ENCODE results near the gene VWC2. TPM values are rescaled to one million over a fixed set of nuclear protein-coding genes. Genes with fewer than 3 reads are reported as not detected.

The VWC2 gene
- 0.07 TPM for polyA plus RNA-seq (2013, experiment 1 of 2)
- 0.05 TPM for polyA plus RNA-seq (2013, experiment 2 of 2)

- Histone ChIP-seq H3K4me3 (ENCODE audit: extremely low read depth, insufficient read depth, low read length, poor library complexity, severe bottlenecking) (peak within 1 kb of the TSS; percentile 35), H3K9me3 (ENCODE audit: control insufficient read depth, low read length) (no peaks in the 10 kb centered on the region), H3K36me3 (ENCODE audit: control insufficient read depth, insufficient read depth, low read length) (no peaks in the 10 kb centered on the region), H3K27ac (ENCODE audit: low read depth, low read length, severe bottlenecking) (no peak within 1 kb of the TSS), H3K4me1 (ENCODE audit: control insufficient read depth, insufficient read depth, low read length, poor library complexity, severe bottlenecking) (peaks cover 6% of the 10 kb centered on the region)
- WGBS, 2 experiments (ENCODE audit: insufficient coverage in 2 of 2), result 0 to 1% methylated on average over 30 to 64 of the region's 75 CpGs
Observed at GRCh38 chr7:49773218-49773935, at the start of gene VWC2. Gene VWC2 (plus strand): TSS chr7:49773638. CDS start chr7:49775436, 1,798 bp downstream.

- H3K9me3 ChIP-seq (ENCODE audit: control insufficient read depth, low read length), result no peaks in the 10 kb centered on the region
- H3K36me3 ChIP-seq (ENCODE audit: control insufficient read depth, insufficient read depth, low read length), result no peaks in the 10 kb centered on the region
- H3K4me3 ChIP-seq (ENCODE audit: extremely low read depth, insufficient read depth, low read length, poor library complexity, severe bottlenecking), result no peak overlapping the region
- no peak overlapping the region for H3K27ac ChIP-seq (ENCODE audit: low read depth, low read length, severe bottlenecking)
- H3K4me1 ChIP-seq (ENCODE audit: control insufficient read depth, insufficient read depth, low read length, poor library complexity, severe bottlenecking), result no peaks in the 10 kb centered on the region
Observed at GRCh38 chr7:49724071-49724470, 49.4 kb upstream of the VWC2 start.

- H3K4me3 ChIP-seq (ENCODE audit: extremely low read depth, insufficient read depth, low read length, poor library complexity, severe bottlenecking), result no peak overlapping the region
- H3K4me1 ChIP-seq (ENCODE audit: control insufficient read depth, insufficient read depth, low read length, poor library complexity, severe bottlenecking), result no peaks in the 10 kb centered on the region
- H3K27ac ChIP-seq (ENCODE audit: low read depth, low read length, severe bottlenecking), result no peak overlapping the region
- H3K36me3 ChIP-seq (ENCODE audit: control insufficient read depth, insufficient read depth, low read length), result no peaks in the 10 kb centered on the region
- H3K9me3 ChIP-seq (ENCODE audit: control insufficient read depth, low read length), result no peaks in the 10 kb centered on the region
- WGBS, 2 experiments (ENCODE audit: insufficient coverage in 2 of 2), result 40 to 50% methylated on average over 2 of the region's 2 CpGs
Observed at GRCh38 chr7:49731836-49732235, 41.6 kb upstream of the VWC2 start.

- H3K4me3 ChIP-seq (ENCODE audit: extremely low read depth, insufficient read depth, low read length, poor library complexity, severe bottlenecking), result no peak overlapping the region
- H3K9me3 ChIP-seq (ENCODE audit: control insufficient read depth, low read length), result no peaks in the 10 kb centered on the region
- no peaks in the 10 kb centered on the region for H3K4me1 ChIP-seq (ENCODE audit: control insufficient read depth, insufficient read depth, low read length, poor library complexity, severe bottlenecking)
- WGBS, 2 experiments (ENCODE audit: insufficient coverage in 2 of 2), result 40 to 78% methylated on average over 1 of the region's 3 CpGs
- H3K27ac ChIP-seq (ENCODE audit: low read depth, low read length, severe bottlenecking), result no peak overlapping the region
- no peaks in the 10 kb centered on the region for H3K36me3 ChIP-seq (ENCODE audit: control insufficient read depth, insufficient read depth, low read length)
Observed at GRCh38 chr7:49762666-49763065, 10.8 kb upstream of the VWC2 start.

GRCh38 chr7:49763791-49764190 is 9.6 kb upstream of the VWC2 start:
- WGBS, 2 experiments (ENCODE audit: insufficient coverage in 2 of 2), result 94 to 100% methylated on average over 3 of the region's 3 CpGs
- H3K36me3 ChIP-seq (ENCODE audit: control insufficient read depth, insufficient read depth, low read length), result no peaks in the 10 kb centered on the region
- no peaks in the 10 kb centered on the region for H3K4me1 ChIP-seq (ENCODE audit: control insufficient read depth, insufficient read depth, low read length, poor library complexity, severe bottlenecking)
- H3K27ac ChIP-seq (ENCODE audit: low read depth, low read length, severe bottlenecking), result no peak overlapping the region
- H3K4me3 ChIP-seq (ENCODE audit: extremely low read depth, insufficient read depth, low read length, poor library complexity, severe bottlenecking), result no peak overlapping the region
- H3K9me3 ChIP-seq (ENCODE audit: control insufficient read depth, low read length), result no peaks in the 10 kb centered on the region

GRCh38 chr7:49766966-49767365 is 6.5 kb upstream of the VWC2 start:
- no peak overlapping the region for H3K4me3 ChIP-seq (ENCODE audit: extremely low read depth, insufficient read depth, low read length, poor library complexity, severe bottlenecking)
- no peaks in the 10 kb centered on the region for H3K36me3 ChIP-seq (ENCODE audit: control insufficient read depth, insufficient read depth, low read length)
- WGBS, 2 experiments (ENCODE audit: insufficient coverage in 2 of 2), result 83 to 92% methylated on average over 1 of the region's 1 CpG
- H3K4me1 ChIP-seq (ENCODE audit: control insufficient read depth, insufficient read depth, low read length, poor library complexity, severe bottlenecking), result no peaks in the 10 kb centered on the region
- H3K27ac ChIP-seq (ENCODE audit: low read depth, low read length, severe bottlenecking), result no peak overlapping the region
- H3K9me3 ChIP-seq (ENCODE audit: control insufficient read depth, low read length), result no peaks in the 10 kb centered on the region

GRCh38 chr7:49767719-49768118 is 5.7 kb upstream of the VWC2 start:
- H3K4me1 ChIP-seq (ENCODE audit: control insufficient read depth, insufficient read depth, low read length, poor library complexity, severe bottlenecking), result no peaks in the 10 kb centered on the region
- no peaks in the 10 kb centered on the region for H3K36me3 ChIP-seq (ENCODE audit: control insufficient read depth, insufficient read depth, low read length)
- 81 to 89% methylated on average over 5 of the region's 5 CpGs for WGBS, 2 experiments (ENCODE audit: insufficient coverage in 2 of 2)
- H3K27ac ChIP-seq (ENCODE audit: low read depth, low read length, severe bottlenecking), result no peak overlapping the region
- no peak overlapping the region for H3K4me3 ChIP-seq (ENCODE audit: extremely low read depth, insufficient read depth, low read length, poor library complexity, severe bottlenecking)
- no peaks in the 10 kb centered on the region for H3K9me3 ChIP-seq (ENCODE audit: control insufficient read depth, low read length)

GRCh38 chr7:49768254-49768653 is 5.2 kb upstream of the VWC2 start:
- Histone ChIP-seq H3K4me1 (ENCODE audit: control insufficient read depth, insufficient read depth, low read length, poor library complexity, severe bottlenecking) (no peaks in the 10 kb centered on the region), H3K36me3 (ENCODE audit: control insufficient read depth, insufficient read depth, low read length) (no peaks in the 10 kb centered on the region), H3K9me3 (ENCODE audit: control insufficient read depth, low read length) (no peaks in the 10 kb centered on the region), H3K4me3 (ENCODE audit: extremely low read depth, insufficient read depth, low read length, poor library complexity, severe bottlenecking) (no peak overlapping the region), H3K27ac (ENCODE audit: low read depth, low read length, severe bottlenecking) (no peak overlapping the region)
- 88 to 96% methylated on average over 3 of the region's 3 CpGs for WGBS, 2 experiments (ENCODE audit: insufficient coverage in 2 of 2)

GRCh38 chr7:49768835-49769234 is 4.6 kb upstream of the VWC2 start:
- Histone ChIP-seq H3K4me3 (ENCODE audit: extremely low read depth, insufficient read depth, low read length, poor library complexity, severe bottlenecking) (no peak overlapping the region), H3K4me1 (ENCODE audit: control insufficient read depth, insufficient read depth, low read length, poor library complexity, severe bottlenecking) (no peaks in the 10 kb centered on the region), H3K27ac (ENCODE audit: low read depth, low read length, severe bottlenecking) (no peak overlapping the region), H3K36me3 (ENCODE audit: control insufficient read depth, insufficient read depth, low read length) (no peaks in the 10 kb centered on the region), H3K9me3 (ENCODE audit: control insufficient read depth, low read length) (no peaks in the 10 kb centered on the region)
- WGBS, 2 experiments (ENCODE audit: insufficient coverage in 2 of 2), result 64 to 67% methylated on average over 3 of the region's 3 CpGs

- peaks cover under 1% of the 10 kb centered on the region for H3K4me1 ChIP-seq (ENCODE audit: control insufficient read depth, insufficient read depth, low read length, poor library complexity, severe bottlenecking)
- H3K27ac ChIP-seq (ENCODE audit: low read depth, low read length, severe bottlenecking), result no peak overlapping the region
- H3K4me3 ChIP-seq (ENCODE audit: extremely low read depth, insufficient read depth, low read length, poor library complexity, severe bottlenecking), result no peak overlapping the region
- H3K9me3 ChIP-seq (ENCODE audit: control insufficient read depth, low read length), result no peaks in the 10 kb centered on the region
- no peaks in the 10 kb centered on the region for H3K36me3 ChIP-seq (ENCODE audit: control insufficient read depth, insufficient read depth, low read length)
Observed at GRCh38 chr7:49769285-49769857, 4.1 kb upstream of the VWC2 start.

GRCh38 chr7:49770838-49771237 is 2.6 kb upstream of the VWC2 start:
- Histone ChIP-seq H3K36me3 (ENCODE audit: control insufficient read depth, insufficient read depth, low read length) (no peaks in the 10 kb centered on the region), H3K9me3 (ENCODE audit: control insufficient read depth, low read length) (no peaks in the 10 kb centered on the region), H3K27ac (ENCODE audit: low read depth, low read length, severe bottlenecking) (no peak overlapping the region), H3K4me3 (ENCODE audit: extremely low read depth, insufficient read depth, low read length, poor library complexity, severe bottlenecking) (no peak overlapping the region), H3K4me1 (ENCODE audit: control insufficient read depth, insufficient read depth, low read length, poor library complexity, severe bottlenecking) (peaks cover 6% of the 10 kb centered on the region)
- 87 to 96% methylated on average over 3 to 4 of the region's 4 CpGs for WGBS, 2 experiments (ENCODE audit: insufficient coverage in 2 of 2)

Data from mesodermal cell (in vitro differentiated cells).